Immature natural killer cell (primary cell): ENCODE measurements around the gene MAG. TPM values are rescaled to one million over a fixed set of nuclear protein-coding genes. Genes with fewer than 3 reads are reported as not detected.

Source experiments
- DNase-seq, 3 donors: peaks; one replicate each; pipeline ENCODE4 v3.0.0; 2022; ENCODE audit warnings: mixed read lengths in 1 of 3
- H3K27ac Mint-ChIP-seq, 6 donors: one replicate each; pipeline ENCODE4 v1.8.0; 2020; ENCODE audit warnings: mixed read lengths in 6 of 6, mild to moderate bottlenecking in 5 of 6, inconsistent platforms in 4 of 6, moderate library complexity in 3 of 6
- H3K27me3 Mint-ChIP-seq, 3 donors: one replicate each; pipeline ENCODE4 v1.8.0; 2020 to 2021; ENCODE audit warnings: low read depth in 3 of 3, mild to moderate bottlenecking in 3 of 3, mixed read lengths in 3 of 3, moderate library complexity in 3 of 3, inconsistent platforms in 1 of 3
- H3K36me3 Mint-ChIP-seq, 3 donors: one replicate each; pipeline ENCODE4 v1.8.0; 2020; ENCODE audit warnings: mixed read lengths in 3 of 3, inconsistent platforms in 2 of 3, mild to moderate bottlenecking in 2 of 3
- H3K4me1 Mint-ChIP-seq, 2 donors: one replicate each; pipeline ENCODE4 v1.8.0; 2020; ENCODE audit warnings: inconsistent platforms in 2 of 2, mild to moderate bottlenecking in 2 of 2, mixed read lengths in 2 of 2, moderate library complexity in 1 of 2
- H3K4me3 Mint-ChIP-seq, 5 donors: one replicate each; pipeline ENCODE4 v1.8.0; 2020; ENCODE audit warnings: mild to moderate bottlenecking in 5 of 5, mixed read lengths in 5 of 5, inconsistent platforms in 3 of 5, moderate library complexity in 3 of 5
- H3K9me3 Mint-ChIP-seq, 6 donors: one replicate each; pipeline ENCODE4 v1.8.0; 2020; ENCODE audit warnings: mild to moderate bottlenecking in 6 of 6, mixed read lengths in 6 of 6, inconsistent platforms in 4 of 6, moderate library complexity in 3 of 6
- polyA plus RNA-seq, 3 donors: library from polyadenylated mRNA; unstranded; fragments of 300-500 nt; fragmentation: Illumina TruSeq; gene quantifications; one replicate each; pipeline ENCODE4 v1.2.3, GENCODE V29; 2021

The MAG gene
- polyA plus RNA-seq, 3 donors from 2014 or later = not detected

DNA sequence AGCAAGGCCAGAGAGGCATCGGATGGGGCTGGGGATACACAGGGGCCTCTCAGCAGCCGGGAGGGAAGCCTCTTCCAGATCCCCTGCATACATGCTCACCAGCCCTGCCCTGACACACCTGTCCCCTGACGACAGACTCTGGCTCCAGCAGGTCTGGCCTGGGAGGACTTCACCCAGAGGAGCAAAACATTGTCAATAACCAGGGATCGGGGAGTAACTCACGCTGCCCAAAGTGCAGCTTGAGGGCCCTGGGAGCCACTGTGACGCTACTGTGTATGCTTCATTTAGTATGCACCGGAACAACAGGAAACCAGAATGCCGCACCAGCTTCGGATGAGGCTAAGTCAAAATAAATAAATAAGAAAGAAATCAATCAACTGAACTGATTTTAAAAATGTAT is 24.6 kb downstream of the MAG start:
- no peaks in the 10 kb centered on the region for H3K36me3 Mint-ChIP-seq
- DNase-seq = no peak
- no peak overlapping the region for H3K27ac Mint-ChIP-seq
- peaks cover 0 to 7% of the 10 kb centered on the region in 2 donors for H3K4me1 Mint-ChIP-seq
- H3K4me3 Mint-ChIP-seq = no peak overlapping the region
- H3K9me3 Mint-ChIP-seq = no peaks in the 10 kb centered on the region
- H3K27me3 Mint-ChIP-seq = peaks cover 0 to 4% (median under 1%) of the 10 kb centered on the region in 3 donors

DNA sequence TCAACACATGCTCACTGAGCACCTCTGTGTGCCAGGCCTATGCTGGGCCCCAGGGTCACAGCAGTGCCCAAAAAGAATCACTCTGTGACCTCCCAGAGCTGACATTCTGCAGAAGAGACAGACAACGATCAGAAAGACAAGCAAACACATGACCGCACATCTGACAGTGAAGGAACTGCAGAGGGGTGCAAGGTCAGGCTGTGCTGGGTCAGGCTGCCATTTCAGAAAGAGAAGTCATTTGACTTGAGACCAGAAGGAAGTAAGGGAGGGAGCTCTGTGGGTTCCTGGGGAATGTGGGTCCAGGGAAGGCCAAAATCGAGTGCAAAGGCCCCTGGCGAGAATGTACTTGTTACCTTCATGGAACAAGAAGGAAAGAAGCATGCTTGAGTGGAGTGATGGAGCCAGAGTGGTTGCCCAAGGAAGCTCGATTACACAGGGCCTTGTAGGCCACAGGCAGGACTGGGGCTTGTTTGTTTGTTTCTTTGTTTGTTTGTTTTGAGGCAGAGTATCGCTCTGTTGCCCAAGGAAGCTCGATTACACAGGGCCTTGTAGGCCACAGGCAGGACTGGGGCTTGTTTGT is 25.6 kb downstream of the MAG start:
- Mint-ChIP-seq H3K27ac (no peak overlapping the region), H3K4me1 (peaks cover 0 to 7% of the 10 kb centered on the region in 2 donors), H3K36me3 (peaks cover 0 to 3% (median 0%) of the 10 kb centered on the region in 3 donors), H3K4me3 (no peak overlapping the region), H3K27me3 (peaks cover 0 to 9% (median 2%) of the 10 kb centered on the region in 3 donors), H3K9me3 (no peaks in the 10 kb centered on the region)
- DNase-seq = no peak

DNA sequence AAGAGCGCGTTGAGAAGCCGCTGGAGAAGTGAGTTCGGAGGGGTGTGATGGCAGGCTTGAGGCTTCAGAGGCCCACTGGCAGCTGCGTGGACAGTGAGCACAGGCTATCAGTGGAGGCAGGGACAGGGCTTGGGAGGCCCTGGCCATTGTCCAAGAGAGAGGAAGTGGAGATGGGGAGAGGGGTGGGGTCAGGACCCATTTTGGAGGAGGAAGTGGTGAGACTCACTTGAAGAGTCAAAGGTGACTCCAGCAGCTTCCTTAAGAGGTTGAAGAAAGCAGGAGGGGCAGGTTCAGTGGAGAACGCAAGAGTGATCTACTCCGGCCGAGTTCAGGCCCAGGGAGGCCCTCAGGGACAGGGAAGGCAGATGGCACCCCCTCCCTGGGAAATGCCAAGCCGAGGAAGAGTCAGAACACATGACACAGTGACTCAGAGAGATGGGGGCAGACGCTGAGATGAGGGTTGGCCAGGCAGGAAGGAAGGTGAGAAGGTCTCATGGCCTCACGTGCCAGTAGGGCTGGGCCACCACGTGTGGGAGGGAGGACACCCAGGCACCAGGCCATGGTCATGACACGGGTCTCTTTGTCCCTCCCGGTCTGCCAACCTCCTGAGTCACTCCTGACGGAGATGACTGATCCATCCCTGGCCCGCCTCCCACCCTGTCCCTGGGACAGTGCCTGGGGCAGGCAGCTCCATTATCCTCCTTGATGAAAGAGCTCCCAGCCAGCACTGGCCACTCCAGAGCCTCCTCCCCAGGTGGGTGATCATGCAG is 26.9 kb downstream of the MAG start:
- peaks cover 0 to 3% (median 0%) of the 10 kb centered on the region in 3 donors for H3K36me3 Mint-ChIP-seq
- H3K4me1 Mint-ChIP-seq = peaks cover 0 to 7% of the 10 kb centered on the region in 2 donors
- no peak overlapping the region for H3K4me3 Mint-ChIP-seq
- peak overlapping the region in 1 of 6 donors; percentile 52 for H3K27ac Mint-ChIP-seq
- no peaks in the 10 kb centered on the region for H3K9me3 Mint-ChIP-seq
- DNase-seq = no peak
- peaks cover 0 to 13% (median 2%) of the 10 kb centered on the region in 3 donors for H3K27me3 Mint-ChIP-seq

DNA sequence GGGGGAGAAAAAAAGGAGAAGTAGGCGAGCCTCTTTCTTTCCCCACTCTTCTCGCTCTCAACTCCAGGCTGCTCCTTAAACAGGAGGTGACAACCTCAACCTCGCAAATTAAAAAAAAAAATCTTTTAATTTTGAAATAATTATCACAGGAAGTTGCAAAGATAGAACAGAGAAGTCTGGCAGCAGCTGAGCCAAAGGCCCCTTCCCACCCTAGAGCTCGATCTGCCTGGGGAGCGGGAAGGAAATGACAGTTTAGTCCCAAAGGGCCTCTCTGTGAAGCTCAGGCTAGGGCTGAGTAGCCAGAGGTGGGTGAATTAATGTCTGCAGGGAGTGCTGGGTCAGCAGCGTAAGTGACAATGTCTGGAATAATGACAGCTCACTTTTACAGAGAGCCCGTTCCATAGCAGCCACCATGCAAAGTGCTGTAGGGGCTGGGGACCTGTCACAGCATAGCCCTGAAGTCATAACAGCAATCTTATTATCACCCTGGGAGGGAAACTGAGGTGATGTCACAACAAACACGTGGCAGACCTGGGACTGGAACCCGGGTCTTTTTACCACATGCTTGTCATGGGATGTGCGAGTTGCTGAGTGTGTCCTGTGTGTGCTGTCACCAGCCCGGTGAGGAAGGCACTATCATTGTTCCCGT is 28.2 kb downstream of the MAG start:
- Mint-ChIP-seq H3K4me1 (peaks cover 0 to 7% of the 10 kb centered on the region in 2 donors), H3K27ac (no peak overlapping the region), H3K27me3 (peaks cover 2 to 13% (median 3%) of the 10 kb centered on the region in 3 donors), H3K36me3 (peaks cover 0 to 3% (median 0%) of the 10 kb centered on the region in 3 donors), H3K4me3 (no peak overlapping the region), H3K9me3 (no peaks in the 10 kb centered on the region)
- no peak for DNase-seq

DNA sequence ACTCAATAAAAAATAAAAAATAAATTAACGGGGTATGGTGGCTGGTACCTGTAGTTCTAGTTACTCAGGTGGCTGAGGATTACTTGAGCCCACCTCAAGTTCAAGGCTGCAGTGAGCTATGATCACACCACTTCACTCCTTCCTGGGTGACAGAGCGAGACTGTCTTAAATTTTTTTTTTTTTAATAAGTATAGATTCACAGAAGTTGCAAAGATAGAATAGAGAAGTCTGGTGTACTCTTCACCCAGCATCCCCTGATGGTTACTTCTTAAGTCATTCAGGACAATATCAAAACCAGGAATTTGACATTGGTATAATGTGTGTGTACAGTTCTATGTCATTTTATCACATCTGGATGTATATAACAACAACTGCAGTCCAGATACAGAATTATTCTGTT is 29.3 kb downstream of the MAG start:
- H3K27me3 Mint-ChIP-seq = peaks cover 2 to 10% (median 8%) of the 10 kb centered on the region in 3 donors
- peaks cover 0 to 7% of the 10 kb centered on the region in 2 donors for H3K4me1 Mint-ChIP-seq
- no peak overlapping the region for H3K27ac Mint-ChIP-seq
- H3K36me3 Mint-ChIP-seq = peaks cover 0 to 3% (median 0%) of the 10 kb centered on the region in 3 donors
- no peak overlapping the region for H3K4me3 Mint-ChIP-seq
- no peak for DNase-seq
- H3K9me3 Mint-ChIP-seq = no peaks in the 10 kb centered on the region

DNA sequence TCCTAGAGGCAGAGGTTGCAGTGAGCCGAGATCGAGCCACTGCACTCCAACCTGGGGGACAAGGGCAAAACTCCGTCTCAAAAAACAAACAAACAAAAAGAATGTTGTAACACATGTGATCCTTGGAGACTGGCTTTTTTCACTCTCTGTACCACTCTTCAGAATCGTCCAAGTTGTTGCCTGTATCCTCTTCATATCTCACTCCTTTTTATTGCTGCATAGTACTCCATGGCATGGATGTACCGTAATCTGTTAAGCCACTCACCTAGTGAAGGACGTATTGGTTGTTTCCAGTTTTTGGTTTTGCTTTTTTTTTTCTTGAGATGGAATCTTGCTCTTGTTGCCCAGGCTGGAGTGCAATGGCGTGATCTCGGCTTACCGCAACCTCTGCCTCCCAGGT is 30.1 kb downstream of the MAG start:
- DNase-seq = no peak
- Mint-ChIP-seq H3K27ac (no peak overlapping the region), H3K4me3 (no peak overlapping the region), H3K9me3 (no peaks in the 10 kb centered on the region), H3K4me1 (peaks cover 0 to 7% of the 10 kb centered on the region in 2 donors), H3K27me3 (peaks cover 2 to 12% (median 8%) of the 10 kb centered on the region in 3 donors), H3K36me3 (peaks cover 0 to 3% (median 0%) of the 10 kb centered on the region in 3 donors)

DNA sequence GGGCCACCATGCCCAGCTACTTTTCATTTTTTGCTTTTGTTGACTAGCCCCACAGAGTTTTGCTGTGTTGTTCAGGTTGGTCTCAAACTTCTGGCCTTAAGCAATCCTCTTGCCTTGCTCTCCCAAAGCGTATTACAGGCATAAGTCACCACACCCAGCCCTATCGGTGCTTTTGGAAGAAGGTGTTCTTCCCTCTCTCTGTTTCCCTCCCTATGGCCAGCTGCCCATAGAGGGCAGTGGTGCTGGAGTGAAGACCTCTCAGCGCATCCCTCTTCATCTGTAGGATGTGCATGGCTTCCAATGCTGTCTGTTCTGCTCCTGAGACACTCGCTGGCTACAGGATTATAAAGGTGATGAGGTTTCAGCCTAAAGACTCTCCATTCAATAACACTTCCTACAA is 35.7 kb downstream of the MAG start:
- DNase-seq = no peak
- Mint-ChIP-seq H3K36me3 (no peaks in the 10 kb centered on the region), H3K4me3 (no peak overlapping the region), H3K27ac (no peak overlapping the region), H3K4me1 (no peaks in the 10 kb centered on the region), H3K9me3 (no peaks in the 10 kb centered on the region), H3K27me3 (peaks cover 11 to 13% (median 12%) of the 10 kb centered on the region in 3 donors)

DNA sequence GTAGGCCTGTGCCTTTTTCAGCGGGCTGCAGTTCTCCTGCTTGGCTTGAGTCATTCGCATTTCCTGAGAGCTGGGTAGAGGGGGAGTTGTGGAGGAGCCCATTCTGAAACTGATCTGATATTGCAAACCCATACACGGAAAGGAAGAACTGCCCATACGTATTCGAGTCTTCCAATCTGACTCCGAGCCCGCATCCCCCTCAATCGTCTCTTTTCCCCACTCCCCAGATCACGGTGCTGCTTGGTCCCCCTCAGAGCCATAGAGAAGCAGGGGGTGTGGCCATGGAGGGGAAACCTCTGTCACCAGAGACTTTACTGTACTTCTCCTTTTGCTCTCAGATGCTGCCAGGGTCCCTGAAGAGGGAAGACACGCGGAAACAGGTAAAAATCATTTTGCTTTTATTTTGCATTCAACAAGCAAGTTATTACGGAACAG is 36.9 kb downstream of the MAG start, which contains the start of gene CD22:
Gene CD22 (plus strand): TSS at position 337 of the 435 bp plus-strand sequence. CDS start 2,854 bp downstream, outside the sequence.
- no peaks in the 10 kb centered on the region for H3K4me1 Mint-ChIP-seq
- H3K27ac Mint-ChIP-seq = no peak within 1 kb of the TSS

DNA sequence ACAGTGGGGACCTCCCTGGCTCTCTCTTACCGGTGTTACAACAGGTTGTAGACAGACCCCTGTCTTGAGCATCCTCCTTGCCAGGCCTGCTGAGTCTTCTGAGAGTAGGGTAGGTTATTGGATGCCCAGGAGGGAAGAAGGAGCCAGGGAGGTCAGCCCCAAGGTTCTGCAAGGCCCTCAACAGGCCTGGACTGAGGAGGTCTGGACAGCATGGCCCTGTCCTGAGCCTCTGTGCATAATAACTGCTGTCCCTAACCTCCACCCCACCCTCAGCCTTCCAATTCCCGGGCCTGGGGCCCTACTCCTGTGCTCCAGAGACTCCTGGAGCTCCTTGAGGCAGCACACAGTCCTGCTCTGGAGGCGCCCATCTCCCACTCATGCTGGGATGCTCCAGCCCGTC is 37.4 kb downstream of the MAG start:
- Mint-ChIP-seq H3K27ac (no peak overlapping the region), H3K4me3 (no peak overlapping the region), H3K36me3 (no peaks in the 10 kb centered on the region), H3K4me1 (no peaks in the 10 kb centered on the region), H3K9me3 (no peaks in the 10 kb centered on the region), H3K27me3 (peaks cover 10 to 14% (median 13%) of the 10 kb centered on the region in 3 donors)
- DNase-seq = no peak

More for the DNA sequence above, 36.9 kb downstream of the MAG start, which contains the start of gene CD22:
- Mint-ChIP-seq H3K4me3 (no peak within 1 kb of the TSS), H3K36me3 (no peaks in the 10 kb centered on the region), H3K9me3 (no peaks in the 10 kb centered on the region), H3K27me3 (peaks cover 10 to 15% (median 14%) of the 10 kb centered on the region in 3 donors)
- no peak for DNase-seq

DNA sequence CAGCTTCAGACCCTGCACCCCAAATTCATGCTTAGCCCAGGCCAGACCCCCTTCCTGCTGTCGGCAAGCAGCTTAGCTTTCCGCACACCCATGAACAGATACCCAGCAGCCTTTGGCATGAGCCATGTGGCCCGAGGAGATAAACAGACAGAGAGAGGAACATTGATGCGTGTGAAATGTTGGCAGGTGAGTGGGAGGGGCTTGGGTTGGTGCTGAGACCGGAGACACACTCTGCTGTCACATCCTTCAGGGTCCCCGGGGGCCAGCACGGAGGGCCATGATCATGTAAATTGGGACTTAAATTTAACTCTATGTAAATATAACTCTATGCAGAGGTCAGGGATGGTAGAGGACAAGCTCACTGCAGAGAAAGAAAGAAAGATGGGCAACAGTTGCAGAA is 38.5 kb downstream of the MAG start:
- Mint-ChIP-seq H3K36me3 (no peaks in the 10 kb centered on the region), H3K4me1 (no peaks in the 10 kb centered on the region), H3K27ac (no peak overlapping the region), H3K9me3 (no peaks in the 10 kb centered on the region), H3K4me3 (no peak overlapping the region), H3K27me3 (peaks cover 12 to 14% (median 13%) of the 10 kb centered on the region in 3 donors)
- no peak for DNase-seq

DNA sequence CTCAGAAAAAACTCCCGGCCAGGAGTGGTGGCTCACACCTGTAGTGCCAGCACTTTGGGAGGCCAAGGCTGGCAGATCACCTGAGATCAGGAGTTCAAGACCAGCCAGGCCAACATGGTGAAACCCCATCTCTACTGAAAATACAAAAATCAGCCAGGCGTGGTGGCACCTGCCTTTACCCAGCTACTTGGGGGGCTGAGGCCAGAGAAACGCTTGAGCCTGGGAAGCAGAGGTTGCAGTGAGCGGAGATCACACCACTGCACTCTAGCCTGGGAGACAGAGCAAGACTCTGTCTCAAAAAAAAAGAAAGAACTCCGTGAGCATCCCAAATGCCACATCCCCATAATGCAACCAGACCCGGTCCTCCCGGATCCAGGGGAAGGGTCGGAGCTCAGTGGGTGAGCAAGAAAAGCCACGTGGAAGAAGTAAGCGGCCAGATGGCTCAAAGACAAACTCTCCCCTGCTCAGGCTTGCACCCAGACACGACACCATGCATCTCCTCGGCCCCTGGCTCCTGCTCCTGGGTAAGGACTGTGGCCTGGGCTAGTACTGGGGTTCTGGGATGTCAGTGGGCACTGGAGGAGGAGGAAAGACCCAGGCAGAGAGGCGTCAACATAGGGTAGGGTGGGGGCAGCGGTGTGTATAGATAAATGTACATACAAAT is 39.7 kb downstream of the MAG start:
- H3K27ac Mint-ChIP-seq = no peak overlapping the region

DNA sequence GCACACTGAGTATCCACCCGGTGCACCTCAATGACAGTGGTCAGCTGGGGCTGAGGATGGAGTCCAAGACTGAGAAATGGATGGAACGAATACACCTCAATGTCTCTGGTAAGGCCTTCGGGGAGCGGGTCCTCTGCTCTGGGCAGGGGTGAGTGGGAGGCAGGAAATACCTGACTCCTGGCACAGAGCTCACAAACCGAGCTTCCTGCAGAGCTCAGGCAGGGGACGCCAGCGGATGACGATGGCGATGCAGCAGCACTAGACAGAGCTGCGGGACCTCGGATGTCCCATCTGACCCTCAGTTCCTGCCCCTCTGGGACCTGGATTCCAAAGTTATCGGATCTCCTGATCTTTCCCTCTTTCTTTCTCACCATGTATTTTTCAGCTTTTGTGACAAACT is 40.9 kb downstream of the MAG start:
- Mint-ChIP-seq H3K9me3 (no peaks in the 10 kb centered on the region), H3K4me3 (no peak overlapping the region), H3K4me1 (no peaks in the 10 kb centered on the region), H3K27me3 (peaks cover 8 to 14% (median 10%) of the 10 kb centered on the region in 3 donors), H3K27ac (no peak overlapping the region), H3K36me3 (no peaks in the 10 kb centered on the region)
- no peak for DNase-seq

More for the DNA sequence above, 39.7 kb downstream of the MAG start:
- H3K4me3 Mint-ChIP-seq = no peak overlapping the region
- DNase-seq = no peak
- peaks cover 10 to 14% (median 13%) of the 10 kb centered on the region in 3 donors for H3K27me3 Mint-ChIP-seq
- no peaks in the 10 kb centered on the region for H3K4me1 Mint-ChIP-seq
- no peaks in the 10 kb centered on the region for H3K9me3 Mint-ChIP-seq
- no peaks in the 10 kb centered on the region for H3K36me3 Mint-ChIP-seq

DNA sequence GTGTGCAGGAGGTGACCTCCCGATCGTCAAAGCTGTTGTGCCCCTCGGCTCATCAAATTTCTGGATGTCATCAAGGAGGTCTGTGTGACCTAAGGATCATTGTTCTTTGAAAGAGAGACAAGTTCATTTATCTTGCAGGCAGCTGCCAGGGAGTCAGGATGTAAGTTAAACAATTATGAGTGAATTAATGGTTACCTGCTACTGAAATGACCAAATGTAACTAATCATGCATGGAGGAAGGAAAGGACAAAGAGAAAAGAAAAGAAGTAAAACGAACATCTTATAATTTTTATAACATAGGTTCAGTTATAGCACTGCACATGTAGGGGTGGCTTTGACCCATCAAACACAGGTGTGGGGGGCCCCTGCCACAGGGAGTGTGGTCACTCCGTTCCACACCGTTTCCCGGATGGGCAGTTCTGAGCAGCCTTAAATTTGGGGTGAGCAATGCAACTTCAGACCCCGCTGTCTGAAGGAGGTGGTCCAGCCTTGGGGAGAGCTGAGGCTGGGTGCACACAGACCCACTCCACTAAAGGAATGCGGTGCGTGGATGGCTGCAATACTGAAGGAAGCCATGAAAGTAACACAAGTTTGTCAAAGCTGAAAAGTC is 42.3 kb downstream of the MAG start:
- DNase-seq = no peak
- no peaks in the 10 kb centered on the region for H3K4me1 Mint-ChIP-seq
- no peaks in the 10 kb centered on the region for H3K36me3 Mint-ChIP-seq
- no peaks in the 10 kb centered on the region for H3K9me3 Mint-ChIP-seq
- H3K4me3 Mint-ChIP-seq = no peak overlapping the region
- no peak overlapping the region for H3K27ac Mint-ChIP-seq
- peaks cover 7 to 14% (median 8%) of the 10 kb centered on the region in 3 donors for H3K27me3 Mint-ChIP-seq
